HUES64 (cell line): ENCODE measurements around the gene CRISP2.

Experiments
- H3K27ac ChIP-seq: 2 replicates; pipeline ENCODE4 v1.7.0; 2013; ENCODE audit warnings: low read depth, low read length, inconsistent platforms
- H3K27me3 ChIP-seq: 2 replicates; pipeline ENCODE4 v1.6.1; 2013; ENCODE audit warnings: mild to moderate bottlenecking, low read length; ENCODE audit not compliant: insufficient read depth
- H3K36me3 ChIP-seq: 2 replicates; pipeline ENCODE4 v1.6.1; 2013; ENCODE audit warnings: mild to moderate bottlenecking, low read length; ENCODE audit not compliant: insufficient read depth
- H3K4me1 ChIP-seq: 2 replicates; pipeline ENCODE4 v1.6.1; 2013; ENCODE audit warnings: mild to moderate bottlenecking, low read length, moderate library complexity; ENCODE audit not compliant: insufficient read depth
- H3K4me3 ChIP-seq: 2 replicates; pipeline ENCODE4 v1.5.1; 2013; ENCODE audit warnings: mild to moderate bottlenecking, low read length, moderate library complexity
- H3K9ac ChIP-seq: 2 replicates; pipeline ENCODE4 v1.6.1; 2013; ENCODE audit warnings: mild to moderate bottlenecking, low read depth, low read length
- H3K9me3 ChIP-seq: 2 replicates; pipeline ENCODE4 v1.6.1; 2013; ENCODE audit warnings: low read depth, low read length; ENCODE audit not compliant: insufficient read depth
- WGBS: fragments of 150-250, 120-280 bp; methylation state at CpG from one replicate; pipeline ENCODE4 v1.1.7; 2013; ENCODE audit warnings: missing lambda C conversion rate; 5-methylcytosine and 5-hydroxymethylcytosine counted together

CRISP2 gene

DNA sequence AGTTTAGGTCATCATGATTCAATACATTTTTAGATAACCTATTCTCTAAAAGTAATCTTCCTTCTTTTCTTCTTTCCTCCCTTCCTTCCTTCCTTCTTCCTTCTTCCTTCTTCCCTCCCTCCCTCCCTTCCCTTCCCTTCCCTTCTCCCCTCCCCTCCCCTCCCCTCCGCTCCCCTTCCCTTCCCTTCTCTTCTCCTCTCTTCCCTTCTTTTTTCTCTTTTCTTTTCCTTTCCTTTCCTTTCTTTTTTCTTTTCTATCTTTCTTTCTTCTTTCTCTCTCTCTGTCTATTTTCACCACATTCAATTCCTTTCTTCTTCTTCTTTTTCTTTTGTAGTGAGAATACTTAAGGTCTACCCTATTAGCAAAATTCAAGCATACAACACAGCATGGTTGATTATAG is 59.4 kb downstream of the CRISP2 start:
- Histone ChIP-seq H3K4me1 (no peaks in the 10 kb centered on the region), H3K36me3 (no peaks in the 10 kb centered on the region), H3K9ac (no peak overlapping the region), H3K27ac (no peak overlapping the region), H3K4me3 (no peak overlapping the region), H3K9me3 (no peaks in the 10 kb centered on the region), H3K27me3 (no peaks in the 10 kb centered on the region)
- 96% methylated on average over 1 of the region's 1 CpG for WGBS

DNA sequence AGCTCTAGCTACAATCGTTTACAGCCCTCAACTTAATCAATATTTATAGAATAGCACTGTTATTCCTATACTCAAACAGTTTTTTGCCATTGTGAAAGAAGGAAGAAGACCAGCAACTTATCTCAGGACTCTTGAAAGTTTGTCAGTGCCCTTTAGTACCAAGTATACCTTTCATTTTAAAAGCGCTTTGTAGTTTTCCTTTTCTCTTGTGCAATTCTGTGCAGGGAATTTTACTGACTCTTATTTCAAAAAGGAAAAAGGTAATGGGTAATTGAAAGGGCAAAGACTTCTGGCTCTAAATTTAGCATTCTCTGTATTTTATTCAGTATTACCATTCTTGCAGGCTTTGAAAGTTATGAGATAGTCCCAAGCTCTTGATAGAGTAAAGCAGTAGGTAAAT is 59.9 kb downstream of the CRISP2 start:
- Histone ChIP-seq H3K4me1 (no peaks in the 10 kb centered on the region), H3K9me3 (no peaks in the 10 kb centered on the region), H3K27ac (no peak overlapping the region), H3K27me3 (no peaks in the 10 kb centered on the region), H3K36me3 (no peaks in the 10 kb centered on the region), H3K9ac (no peak overlapping the region), H3K4me3 (no peak overlapping the region)
- 89% methylated on average over 2 of the region's 2 CpGs for WGBS

DNA sequence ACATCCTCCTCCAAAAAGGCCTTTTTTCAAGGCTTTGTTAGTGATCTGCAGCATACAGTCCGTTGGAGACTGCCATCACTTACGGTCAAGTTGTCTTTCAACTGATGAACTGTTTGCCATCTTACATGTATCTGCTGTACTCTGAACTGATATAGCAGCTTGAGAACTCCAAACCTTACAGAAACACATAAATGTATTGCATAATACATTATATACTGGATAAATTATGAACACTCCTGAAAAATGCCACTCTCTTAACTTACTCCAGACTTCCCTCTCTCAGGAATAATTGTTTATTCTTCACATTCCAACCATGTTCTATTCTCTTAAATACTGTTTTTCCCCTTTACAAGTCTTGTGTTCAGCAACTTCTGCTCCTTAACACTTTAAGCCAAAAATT is 62.1 kb downstream of the CRISP2 start:
- no peaks in the 10 kb centered on the region for H3K27me3 ChIP-seq
- no peaks in the 10 kb centered on the region for H3K9me3 ChIP-seq
- 100% methylated on average over 2 of the region's 2 CpGs for WGBS
- H3K4me1 ChIP-seq: no peaks in the 10 kb centered on the region
- H3K36me3 ChIP-seq: no peaks in the 10 kb centered on the region
- H3K4me3 ChIP-seq: no peak overlapping the region
- no peak overlapping the region for H3K27ac ChIP-seq
- H3K9ac ChIP-seq: no peak overlapping the region

DNA sequence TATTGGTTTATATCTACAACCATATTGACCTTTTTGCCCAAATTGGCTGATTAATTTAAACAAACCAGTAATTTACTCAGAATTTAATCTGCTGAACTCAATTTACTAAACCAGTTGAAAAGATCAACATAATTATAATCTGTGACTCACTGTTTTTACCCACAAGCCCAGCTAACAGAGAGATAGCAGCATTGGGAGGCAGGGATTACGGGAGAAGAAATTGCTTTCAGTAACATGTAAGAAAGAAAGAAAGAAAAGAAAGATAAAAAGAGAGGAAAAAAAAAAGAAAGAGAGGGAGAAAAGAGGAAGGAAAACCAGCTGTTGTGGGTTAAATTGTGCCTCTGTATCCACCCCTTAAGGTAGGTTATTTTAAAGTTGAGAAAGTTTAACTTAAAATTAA is 63.4 kb downstream of the CRISP2 start:
- Histone ChIP-seq H3K27ac (no peak overlapping the region), H3K9me3 (no peaks in the 10 kb centered on the region), H3K36me3 (no peaks in the 10 kb centered on the region), H3K4me1 (no peaks in the 10 kb centered on the region), H3K4me3 (no peak overlapping the region), H3K9ac (no peak overlapping the region), H3K27me3 (no peaks in the 10 kb centered on the region)
- WGBS: 92% methylated on average over 1 of the region's 1 CpG

DNA sequence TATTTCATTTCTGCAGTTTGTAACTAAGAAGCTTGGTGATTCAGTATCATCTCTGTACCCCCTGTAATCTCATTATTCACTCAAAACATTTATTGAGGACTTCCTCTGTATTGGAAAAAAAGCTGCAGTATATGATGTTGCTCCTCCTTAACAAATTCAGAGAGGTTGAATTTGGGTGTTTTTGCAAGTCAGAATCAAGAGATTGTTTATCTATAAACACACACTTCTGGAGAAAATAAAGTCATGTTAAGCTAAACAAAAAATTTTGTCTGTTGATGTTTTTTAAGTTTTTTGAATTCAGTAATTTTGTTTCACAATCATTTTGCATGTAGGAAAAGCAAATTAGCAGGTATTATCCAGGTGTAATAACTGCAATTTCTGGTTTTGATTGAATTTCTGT is 65.3 kb downstream of the CRISP2 start:
- Histone ChIP-seq H3K27me3 (no peaks in the 10 kb centered on the region), H3K9me3 (no peaks in the 10 kb centered on the region), H3K4me1 (no peaks in the 10 kb centered on the region), H3K36me3 (no peaks in the 10 kb centered on the region), H3K4me3 (no peak overlapping the region), H3K9ac (no peak overlapping the region), H3K27ac (no peak overlapping the region)

DNA sequence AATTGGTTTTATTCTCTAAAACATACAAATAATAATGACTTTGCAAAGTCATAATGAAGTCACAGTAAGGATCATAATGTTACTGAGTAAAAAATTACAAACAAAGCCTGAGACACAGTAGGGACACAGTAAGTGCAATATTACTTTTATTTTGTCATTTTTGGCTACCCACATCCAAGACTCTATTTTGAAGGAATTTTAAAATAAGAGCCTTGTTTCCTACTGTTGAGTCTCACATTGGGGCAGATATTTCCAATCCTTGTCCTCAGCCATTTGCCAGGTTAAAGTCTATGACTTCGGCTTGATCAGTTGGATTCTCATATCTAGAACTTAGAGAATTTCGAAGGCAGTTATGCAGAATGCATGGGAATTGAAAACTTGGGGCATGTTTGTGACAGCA is 65.9 kb downstream of the CRISP2 start:
- no peaks in the 10 kb centered on the region for H3K36me3 ChIP-seq
- no peaks in the 10 kb centered on the region for H3K9me3 ChIP-seq
- H3K4me3 ChIP-seq: no peak overlapping the region
- H3K4me1 ChIP-seq: no peaks in the 10 kb centered on the region
- 93% methylated on average over 2 of the region's 2 CpGs for WGBS
- H3K9ac ChIP-seq: no peak overlapping the region
- H3K27me3 ChIP-seq: no peaks in the 10 kb centered on the region
- no peak overlapping the region for H3K27ac ChIP-seq

DNA sequence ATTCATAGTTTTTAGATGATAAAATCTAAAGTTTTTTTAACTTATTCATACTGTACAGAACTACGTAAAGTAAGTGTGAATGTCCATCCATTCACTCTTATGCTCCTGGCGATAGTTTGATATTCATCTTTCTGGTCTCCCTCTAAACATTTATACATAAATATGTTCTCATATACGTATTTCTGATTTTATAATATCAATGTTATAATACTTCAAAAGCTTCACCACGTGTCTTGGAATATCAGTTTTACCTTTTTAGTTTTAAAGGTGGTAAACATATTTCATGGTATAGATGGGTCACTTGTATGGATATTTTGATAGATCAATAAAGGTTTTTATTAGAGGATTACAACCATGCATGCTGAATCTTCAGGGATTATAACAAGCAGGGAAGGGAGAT is 66.4 kb downstream of the CRISP2 start:
- no peak overlapping the region for H3K9ac ChIP-seq
- H3K27ac ChIP-seq: no peak overlapping the region
- H3K36me3 ChIP-seq: no peaks in the 10 kb centered on the region
- WGBS: 93% methylated on average over 3 of the region's 4 CpGs
- no peaks in the 10 kb centered on the region for H3K9me3 ChIP-seq
- no peaks in the 10 kb centered on the region for H3K27me3 ChIP-seq
- H3K4me3 ChIP-seq: no peak overlapping the region
- no peaks in the 10 kb centered on the region for H3K4me1 ChIP-seq

DNA sequence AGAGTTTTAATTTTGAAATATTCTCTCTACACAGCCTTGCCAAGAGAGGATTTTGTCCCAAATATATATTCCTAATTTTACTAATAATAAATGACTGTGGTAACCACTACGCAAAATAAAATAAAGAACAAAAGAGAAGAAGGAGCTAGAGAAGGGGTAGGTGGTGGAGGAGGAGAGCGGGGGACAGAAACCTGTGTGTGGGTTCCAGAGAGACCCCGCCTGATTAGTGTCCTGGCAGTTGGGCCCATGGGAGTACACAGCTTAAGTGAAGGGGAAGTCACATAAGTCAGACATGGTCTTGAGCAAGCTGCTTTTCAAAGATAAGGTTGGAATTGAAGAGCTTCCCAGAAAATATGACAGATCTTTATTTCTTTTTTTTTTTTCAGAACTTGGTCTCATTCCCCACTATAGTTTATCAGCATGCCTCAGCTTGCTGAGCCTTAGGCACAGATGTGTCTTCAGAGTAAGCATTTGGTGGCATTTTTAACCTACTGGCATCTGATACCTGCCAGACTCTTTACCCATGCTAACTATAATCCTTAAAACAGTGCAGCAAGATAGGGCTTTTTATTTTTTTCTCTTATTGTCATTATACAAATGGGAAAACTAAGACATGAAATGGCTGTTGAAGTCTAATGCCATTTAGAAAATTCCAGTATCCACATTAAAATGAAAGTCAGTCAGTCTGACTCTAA is 67.1 kb downstream of the CRISP2 start:
- no peak overlapping the region for H3K9ac ChIP-seq
- no peaks in the 10 kb centered on the region for H3K9me3 ChIP-seq
- no peaks in the 10 kb centered on the region for H3K36me3 ChIP-seq
- no peaks in the 10 kb centered on the region for H3K27me3 ChIP-seq
- H3K27ac ChIP-seq: no peak overlapping the region
- no peaks in the 10 kb centered on the region for H3K4me1 ChIP-seq
- WGBS: 97% methylated on average over 3 of the region's 3 CpGs
- H3K4me3 ChIP-seq: no peak overlapping the region

DNA sequence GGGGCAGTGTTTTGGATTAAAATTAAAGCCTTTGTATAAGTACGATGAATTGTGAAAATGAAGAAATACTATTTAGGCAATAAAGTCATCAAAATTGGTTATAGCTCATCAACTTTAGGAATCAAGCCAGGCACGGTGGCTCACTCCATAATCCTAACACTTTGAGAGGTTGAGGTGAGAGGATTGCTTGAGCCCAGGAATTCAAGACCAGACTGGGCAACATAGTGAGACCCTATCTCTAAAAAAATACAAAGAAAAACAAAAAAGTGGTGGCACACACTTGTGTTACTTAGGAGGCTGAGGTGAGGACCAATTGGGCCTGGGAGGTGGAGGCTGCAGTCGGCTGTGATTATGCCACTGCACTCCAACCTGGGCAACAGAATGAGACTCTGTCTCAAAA is 68.2 kb downstream of the CRISP2 start:
- Histone ChIP-seq H3K36me3 (no peaks in the 10 kb centered on the region), H3K9me3 (no peaks in the 10 kb centered on the region), H3K4me3 (no peak overlapping the region), H3K9ac (no peak overlapping the region), H3K27ac (no peak overlapping the region), H3K27me3 (no peaks in the 10 kb centered on the region), H3K4me1 (no peaks in the 10 kb centered on the region)
- 96% methylated on average over 2 of the region's 3 CpGs for WGBS
